GM23338 (cell line): Measurements from ENCODE around the gene KLHL26. TPM values are rescaled to one million over a fixed set of nuclear protein-coding genes. Genes with fewer than 3 reads are reported as not detected.

ENCODE experiments used
- ATAC-seq: fragments of 200-7000 bp; cut with Tn5 transposase; 3 replicates; pipeline ENCODE4 v1.9.1; 2020
- DNase-seq: peaks from one replicate; pipeline ENCODE4 v3.0.0-alpha.2; 2015; ENCODE audit warnings: low spot score
- H2AFZ ChIP-seq: fragments of 200-600 bp; sonication (generic); 2 replicates; pipeline ENCODE4 v1.8.0; 2016; ENCODE audit warnings: antibody characterized with exemption, mild to moderate bottlenecking, moderate library complexity
- H3F3A ChIP-seq: fragments of 200-600 bp; sonication (generic); replicated peaks from 2 replicates; pipeline ENCODE4 v1.8.0; 2017; ENCODE audit warnings: antibody characterized with exemption, mixed run types, low read depth
- H3K27ac ChIP-seq: fragments of 200-600 bp; sonication (generic); 2 replicates; pipeline ENCODE4 v1.6.1; 2016; ENCODE audit warnings: low read depth
- H3K27me3 ChIP-seq: fragments of 200-600 bp; sonication (generic); 2 replicates; pipeline ENCODE4 v1.8.0; 2016; ENCODE audit warnings: mild to moderate bottlenecking, mixed run types, moderate library complexity; ENCODE audit not compliant: insufficient read depth
- H3K36me3 ChIP-seq: fragments of 200-600 bp; sonication (generic); 2 replicates; pipeline ENCODE4 v1.8.0; 2016; ENCODE audit warnings: mild to moderate bottlenecking; ENCODE audit not compliant: insufficient read depth
- H3K4me1 ChIP-seq: fragments of 200-600 bp; sonication (generic); 2 replicates; pipeline ENCODE4 v1.8.0; 2016; ENCODE audit warnings: mild to moderate bottlenecking, moderate library complexity; ENCODE audit not compliant: insufficient read depth
- H3K4me2 ChIP-seq: fragments of 200-600 bp; sonication (generic); 2 replicates; pipeline ENCODE4 v1.7.1; 2017; ENCODE audit warnings: mixed run types
- H3K4me3 ChIP-seq: fragments of 200-600 bp; sonication (generic); 2 replicates; pipeline ENCODE4 v1.6.1; 2016; ENCODE audit warnings: mixed run types
- H3K79me2 ChIP-seq: fragments of 200-600 bp; sonication (generic); replicated peaks from 2 replicates; pipeline ENCODE4 v1.8.0; 2017; ENCODE audit warnings: mild to moderate bottlenecking; ENCODE audit not compliant: insufficient read depth
- H3K9me2 ChIP-seq: fragments of 200-600 bp; sonication (generic); 2 replicates; pipeline ENCODE4 v1.8.0; 2017; ENCODE audit not compliant: insufficient read depth
- H4K20me1 ChIP-seq: fragments of 200-600 bp; sonication (generic); replicated peaks from 2 replicates; pipeline ENCODE4 v1.8.0; 2017; ENCODE audit warnings: mild to moderate bottlenecking; ENCODE audit not compliant: insufficient read depth
- H3K27ac Mint-ChIP-seq: 2 replicates; pipeline ENCODE4 v1.8.0; 2020; ENCODE audit warnings: inconsistent platforms, mild to moderate bottlenecking, moderate library complexity, mixed read lengths
- H3K27me3 Mint-ChIP-seq: 3 replicates; pipeline ENCODE4 v1.8.0; 2022; ENCODE audit warnings: low read depth, mild to moderate bottlenecking, moderate library complexity, mixed read lengths, inconsistent platforms; ENCODE audit not compliant: insufficient read depth, poor library complexity
- H3K36me3 Mint-ChIP-seq: 3 replicates; pipeline ENCODE4 v1.8.0; 2021; ENCODE audit warnings: low read depth, mild to moderate bottlenecking, inconsistent platforms, moderate library complexity, mixed read lengths
- H3K4me1 Mint-ChIP-seq: 3 replicates; pipeline ENCODE4 v1.8.0; 2020; ENCODE audit warnings: mild to moderate bottlenecking, inconsistent platforms, mixed read lengths
- H3K4me3 Mint-ChIP-seq: 3 replicates; pipeline ENCODE4 v1.8.0; 2021; ENCODE audit warnings: moderate library complexity, mild to moderate bottlenecking, inconsistent platforms, mixed read lengths
- H3K9me3 Mint-ChIP-seq: 3 replicates; pipeline ENCODE4 v1.8.0; 2020; ENCODE audit warnings: moderate library complexity, mild to moderate bottlenecking, inconsistent platforms, mixed read lengths
- CREB1 ChIP-seq: fragments of 250-450 bp; sonication (Bioruptor Pico); IDR thresholded peaks from 2 replicates; pipeline ENCODE4 v1.5.0; 2020; ENCODE audit warnings: low read depth, mild to moderate bottlenecking, moderate library complexity
- CTCF ChIP-seq, 2 experiments: fragments of 200-600 bp in 1 of 2; sonication (generic) in 1 of 2; conservative IDR thresholded peaks; 2 replicates each; pipeline versions ENCODE4 v1.5.1 to v1.6.1; 2016 to 2017; ENCODE audit warnings: antibody characterized with exemption in 2 of 2, low read depth in 2 of 2, mild to moderate bottlenecking in 2 of 2, moderate library complexity in 1 of 2
- EZH2phosphoT487 ChIP-seq: fragments of 200-600 bp; sonication (generic); IDR thresholded peaks from one replicate; pipeline ENCODE4 v1.8.1; 2018; ENCODE audit warnings: antibody characterized with exemption; ENCODE audit not compliant: unreplicated experiment
- JUNB ChIP-seq: IDR thresholded peaks from one replicate; pipeline ENCODE4 v1.6.1; 2016; ENCODE audit warnings: antibody characterized with exemption; ENCODE audit not compliant: unreplicated experiment
- NANOG ChIP-seq: IDR thresholded peaks from 2 replicates; pipeline ENCODE4 v1.6.1; 2016; ENCODE audit warnings: antibody characterized with exemption, borderline replicate concordance
- POLR2AphosphoS5 ChIP-seq: IDR thresholded peaks from 2 replicates; pipeline ENCODE4 v1.6.1; 2016; ENCODE audit warnings: antibody characterized with exemption, low read depth
- STAT1 ChIP-seq: IDR thresholded peaks from one replicate; pipeline ENCODE4 v1.6.1; 2016; ENCODE audit warnings: antibody characterized with exemption; ENCODE audit not compliant: unreplicated experiment
- polyA plus RNA-seq: library from polyadenylated mRNA; unstranded; fragments of >200 nt; fragmentation: Nextera tagmentation; extraction: Ambion mirVana; gene quantifications from 2 replicates; pipeline ENCODE4 v1.2.1, GENCODE V29; 2016
- total RNA-seq: library from RNA; depleted of rRNA; stranded (reverse); fragments of >200 nt; shearing (Covaris generic); gene quantifications from 2 replicates; pipeline ENCODE4 v1.2.3, GENCODE V29; 2014
- TF ChIP-seq, protein P1 (sequence below): fragments of 250-450 bp; sonication (Bioruptor Pico); IDR thresholded peaks from 2 replicates; pipeline ENCODE4 v1.5.0; 2020; ENCODE audit warnings: mild to moderate bottlenecking, moderate library complexity

KLHL26 gene
- total and polyA plus RNA-seq, 2 experiments from 2014 or later = 3.6 to 11.2 TPM

GRCh38 chr19:18590273-18591272 is 46.3 kb upstream of the KLHL26 start:
- Mint-ChIP-seq H3K4me3 (peak overlapping the region; percentile 86), H3K9me3 (0 out of 3 replicates have a peak, but pooled peaks cover 4% of the 10 kb centered on the region), H3K27me3 (peaks cover 34% of the 10 kb centered on the region), H3K27ac (peak overlapping the region; percentile 99), H3K36me3 (peaks cover 17% of the 10 kb centered on the region), H3K4me1 (peaks cover 33% of the 10 kb centered on the region)
- Histone ChIP-seq H3K36me3 (no peaks in the 10 kb centered on the region; the same call in 1 of the 2 replicates), H3K27me3 (peaks cover 4% of the 10 kb centered on the region; the same call in 1 of the 2 replicates), H3K9me2 (no peaks in the 10 kb centered on the region), H3F3A (peaks cover 42% of the 10 kb centered on the region), H4K20me1 (no peaks in the 10 kb centered on the region; the same call in 1 of the 2 replicates), H3K4me2 (peak overlapping the region; percentile 75), H2AFZ (no peak overlapping the region), H3K4me3 (peak overlapping the region; percentile 91), H3K79me2 (peaks cover 3% of the 10 kb centered on the region; the same call in 1 of the 2 replicates), H3K4me1 (peaks cover 27% of the 10 kb centered on the region), H3K27ac (peak overlapping the region; percentile 89)
- TF ChIP-seq POLR2AphosphoS5 (peak; percentile 77), STAT1 (no peak), JUNB (no peak), CTCF (conservative IDR thresholded peaks at IDR 0.05; ENCODE audit: low read depth in 2 of 2) (peak; percentile 69 to 77), CREB1 (peak; percentile 85)
- DNase-seq (peak; percentile 99), ATAC-seq (peak; percentile 52)

GRCh38 chr19:18591735-18592385 is 45.0 kb upstream of the KLHL26 start:
- H3K4me2 ChIP-seq = no peak overlapping the region
- H3F3A ChIP-seq = peaks cover 52% of the 10 kb centered on the region
- H3K36me3 ChIP-seq = no peaks in the 10 kb centered on the region; the same call in 1 of the 2 replicates
- H3K27ac ChIP-seq = no peak overlapping the region
- H3K27me3 Mint-ChIP-seq = peaks cover 45% of the 10 kb centered on the region
- peaks cover 38% of the 10 kb centered on the region for H3K4me1 ChIP-seq
- no peak overlapping the region for H3K27ac Mint-ChIP-seq
- H3K4me1 Mint-ChIP-seq = peaks cover 43% of the 10 kb centered on the region
- no peak for ATAC-seq
- no peaks in the 10 kb centered on the region for H3K9me2 ChIP-seq
- peaks cover 12% of the 10 kb centered on the region; the same call in 1 of the 2 replicates for H3K27me3 ChIP-seq
- H3K4me3 Mint-ChIP-seq = no peak overlapping the region
- no peak overlapping the region for H3K4me3 ChIP-seq
- no peaks in the 10 kb centered on the region; the same call in 1 of the 2 replicates for H4K20me1 ChIP-seq
- peaks cover 3% of the 10 kb centered on the region; the same call in 1 of the 2 replicates for H3K79me2 ChIP-seq
- DNase-seq = no peak
- H3K9me3 Mint-ChIP-seq = 0 out of 3 replicates have a peak, but pooled peaks cover 4% of the 10 kb centered on the region
- peaks cover 17% of the 10 kb centered on the region for H3K36me3 Mint-ChIP-seq
- no peak overlapping the region for H2AFZ ChIP-seq
- TF ChIP-seq POLR2AphosphoS5 (no peak), NANOG (no peak), CTCF (conservative IDR thresholded peaks at IDR 0.05; ENCODE audit: low read depth in 2 of 2) (no peak), EZH2phosphoT487 (no peak)
- TF ChIP-seq, protein P1, sequence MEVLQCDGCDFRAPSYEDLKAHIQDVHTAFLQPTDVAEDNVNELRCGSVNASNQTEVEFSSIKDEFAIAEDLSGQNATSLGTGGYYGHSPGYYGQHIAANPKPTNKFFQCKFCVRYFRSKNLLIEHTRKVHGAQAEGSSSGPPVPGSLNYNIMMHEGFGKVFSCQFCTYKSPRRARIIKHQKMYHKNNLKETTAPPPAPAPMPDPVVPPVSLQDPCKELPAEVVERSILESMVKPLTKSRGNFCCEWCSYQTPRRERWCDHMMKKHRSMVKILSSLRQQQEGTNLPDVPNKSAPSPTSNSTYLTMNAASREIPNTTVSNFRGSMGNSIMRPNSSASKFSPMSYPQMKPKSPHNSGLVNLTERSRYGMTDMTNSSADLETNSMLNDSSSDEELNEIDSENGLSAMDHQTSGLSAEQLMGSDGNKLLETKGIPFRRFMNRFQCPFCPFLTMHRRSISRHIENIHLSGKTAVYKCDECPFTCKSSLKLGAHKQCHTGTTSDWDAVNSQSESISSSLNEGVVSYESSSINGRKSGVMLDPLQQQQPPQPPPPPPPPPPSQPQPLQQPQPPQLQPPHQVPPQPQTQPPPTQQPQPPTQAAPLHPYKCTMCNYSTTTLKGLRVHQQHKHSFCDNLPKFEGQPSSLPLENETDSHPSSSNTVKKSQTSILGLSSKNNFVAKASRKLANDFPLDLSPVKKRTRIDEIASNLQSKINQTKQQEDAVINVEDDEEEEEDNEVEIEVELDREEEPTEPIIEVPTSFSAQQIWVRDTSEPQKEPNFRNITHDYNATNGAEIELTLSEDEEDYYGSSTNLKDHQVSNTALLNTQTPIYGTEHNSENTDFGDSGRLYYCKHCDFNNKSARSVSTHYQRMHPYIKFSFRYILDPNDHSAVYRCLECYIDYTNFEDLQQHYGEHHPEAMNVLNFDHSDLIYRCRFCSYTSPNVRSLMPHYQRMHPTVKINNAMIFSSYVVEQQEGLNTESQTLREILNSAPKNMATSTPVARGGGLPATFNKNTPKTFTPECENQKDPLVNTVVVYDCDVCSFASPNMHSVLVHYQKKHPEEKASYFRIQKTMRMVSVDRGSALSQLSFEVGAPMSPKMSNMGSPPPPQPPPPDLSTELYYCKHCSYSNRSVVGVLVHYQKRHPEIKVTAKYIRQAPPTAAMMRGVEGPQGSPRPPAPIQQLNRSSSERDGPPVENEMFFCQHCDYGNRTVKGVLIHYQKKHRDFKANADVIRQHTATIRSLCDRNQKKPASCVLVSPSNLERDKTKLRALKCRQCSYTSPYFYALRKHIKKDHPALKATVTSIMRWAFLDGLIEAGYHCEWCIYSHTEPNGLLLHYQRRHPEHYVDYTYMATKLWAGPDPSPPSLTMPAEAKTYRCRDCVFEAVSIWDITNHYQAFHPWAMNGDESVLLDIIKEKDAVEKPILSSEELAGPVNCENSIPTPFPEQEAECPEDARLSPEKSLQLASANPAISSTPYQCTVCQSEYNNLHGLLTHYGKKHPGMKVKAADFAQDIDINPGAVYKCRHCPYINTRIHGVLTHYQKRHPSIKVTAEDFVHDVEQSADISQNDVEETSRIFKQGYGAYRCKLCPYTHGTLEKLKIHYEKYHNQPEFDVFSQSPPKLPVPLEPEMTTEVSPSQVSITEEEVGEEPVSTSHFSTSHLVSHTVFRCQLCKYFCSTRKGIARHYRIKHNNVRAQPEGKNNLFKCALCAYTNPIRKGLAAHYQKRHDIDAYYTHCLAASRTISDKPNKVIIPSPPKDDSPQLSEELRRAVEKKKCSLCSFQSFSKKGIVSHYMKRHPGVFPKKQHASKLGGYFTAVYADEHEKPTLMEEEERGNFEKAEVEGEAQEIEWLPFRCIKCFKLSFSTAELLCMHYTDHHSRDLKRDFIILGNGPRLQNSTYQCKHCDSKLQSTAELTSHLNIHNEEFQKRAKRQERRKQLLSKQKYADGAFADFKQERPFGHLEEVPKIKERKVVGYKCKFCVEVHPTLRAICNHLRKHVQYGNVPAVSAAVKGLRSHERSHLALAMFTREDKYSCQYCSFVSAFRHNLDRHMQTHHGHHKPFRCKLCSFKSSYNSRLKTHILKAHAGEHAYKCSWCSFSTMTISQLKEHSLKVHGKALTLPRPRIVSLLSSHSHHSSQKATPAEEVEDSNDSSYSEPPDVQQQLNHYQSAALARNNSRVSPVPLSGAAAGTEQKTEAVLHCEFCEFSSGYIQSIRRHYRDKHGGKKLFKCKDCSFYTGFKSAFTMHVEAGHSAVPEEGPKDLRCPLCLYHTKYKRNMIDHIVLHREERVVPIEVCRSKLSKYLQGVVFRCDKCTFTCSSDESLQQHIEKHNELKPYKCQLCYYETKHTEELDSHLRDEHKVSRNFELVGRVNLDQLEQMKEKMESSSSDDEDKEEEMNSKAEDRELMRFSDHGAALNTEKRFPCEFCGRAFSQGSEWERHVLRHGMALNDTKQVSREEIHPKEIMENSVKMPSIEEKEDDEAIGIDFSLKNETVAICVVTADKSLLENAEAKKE = no peak
